ENCODE data around the gene LITAF.
"Not testable (repeated sequence)": the region's sequence is repeated elsewhere in the genome, so short reads cannot be mapped to it uniquely, and the experiment has no call there.

The LITAF gene

DNA sequence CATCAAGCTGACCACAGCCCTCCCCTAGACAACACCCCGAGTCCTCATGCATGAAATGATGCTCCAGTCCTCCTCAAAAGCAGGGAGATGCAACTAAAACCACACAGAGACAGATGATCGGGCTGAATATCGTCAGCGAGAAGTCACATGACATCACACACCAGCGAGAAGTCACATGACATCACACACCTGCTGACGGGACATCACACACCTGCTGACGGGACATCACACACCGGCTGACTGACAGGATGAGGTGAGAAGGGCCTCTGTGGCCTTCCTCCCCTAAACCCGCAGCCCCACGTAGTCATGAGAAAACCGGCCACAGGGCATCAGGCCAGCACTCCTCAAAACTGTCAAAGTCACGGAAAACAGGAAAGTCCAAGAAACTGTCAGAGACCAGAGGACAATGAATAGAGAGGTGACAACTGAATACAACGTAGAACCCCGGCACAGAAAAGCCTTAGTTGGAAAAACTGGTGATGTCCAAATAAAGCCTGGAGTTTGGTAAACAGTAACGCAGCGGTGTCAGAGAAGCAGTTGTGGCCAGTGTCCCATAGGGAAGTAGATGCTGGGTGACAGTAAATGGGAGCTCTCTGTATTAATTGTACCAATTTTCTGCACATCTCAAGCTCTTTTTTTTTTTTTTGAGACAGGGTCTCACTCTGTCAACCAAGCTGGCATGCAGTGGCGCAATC is 14.3 kb downstream of the LITAF start:
- DNase-seq, result peak; percentile 58 to 82 (median 72)

DNA sequence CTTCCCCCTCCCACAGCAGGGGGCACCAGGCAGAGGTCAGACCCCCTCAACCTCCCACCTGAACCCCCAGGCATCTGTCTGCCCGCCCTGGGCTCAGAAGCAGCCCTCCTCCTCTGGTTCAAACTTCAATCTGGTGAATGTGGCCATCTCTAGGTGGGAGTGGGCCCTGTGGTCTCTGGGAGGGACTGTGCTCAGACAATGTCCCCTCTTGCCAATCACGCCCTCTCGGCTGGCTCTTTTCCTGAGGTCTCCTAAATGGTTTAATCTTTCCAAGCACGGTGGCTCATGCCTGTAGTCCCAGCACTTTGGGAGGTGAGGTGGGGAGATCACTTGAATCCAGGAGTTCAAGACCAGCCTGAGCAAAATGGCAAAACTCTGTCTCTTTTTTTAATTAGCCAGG is 15.2 kb downstream of the LITAF start:
- DNase-seq, result no peak

DNA sequence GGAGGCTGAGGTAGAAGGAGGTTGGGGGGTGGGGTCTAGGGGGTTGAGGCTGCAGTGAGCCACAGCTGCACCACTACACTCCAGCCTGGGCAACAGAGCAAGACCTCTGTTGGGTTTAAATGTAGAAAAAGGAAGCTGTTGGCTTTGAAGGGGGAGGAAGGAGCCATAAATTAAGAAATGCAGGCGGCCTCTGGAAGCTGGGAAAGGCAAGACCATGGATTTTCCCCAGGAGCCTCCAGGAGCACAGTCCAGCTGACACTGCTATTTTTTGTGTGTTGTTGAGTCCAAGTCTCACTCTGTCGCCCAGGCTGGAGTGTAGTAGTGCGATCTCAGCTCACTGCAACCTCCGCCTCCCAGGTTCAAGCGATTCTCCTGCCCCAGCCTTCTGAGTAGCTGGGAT is 15.9 kb downstream of the LITAF start:
- no peak for DNase-seq

DNA sequence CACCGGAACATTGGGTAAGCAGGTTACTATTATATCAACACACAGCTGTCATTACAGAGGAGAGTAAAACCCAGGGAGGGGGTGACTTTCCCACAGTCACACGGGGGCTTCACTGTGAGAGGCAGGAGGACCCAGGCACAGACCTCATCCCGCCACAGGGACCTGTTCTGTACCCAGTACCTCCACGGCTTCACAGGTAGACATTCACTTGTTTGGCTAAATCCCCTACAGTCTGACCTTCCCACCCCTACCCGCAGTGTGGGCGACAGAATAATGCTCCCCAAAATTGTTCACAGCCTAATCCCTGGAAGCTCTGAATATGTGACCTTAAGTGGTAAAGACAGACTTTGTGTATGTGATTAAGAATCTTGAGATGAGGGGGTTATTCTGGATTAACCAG is 16.5 kb downstream of the LITAF start:
- no peak for DNase-seq

DNA sequence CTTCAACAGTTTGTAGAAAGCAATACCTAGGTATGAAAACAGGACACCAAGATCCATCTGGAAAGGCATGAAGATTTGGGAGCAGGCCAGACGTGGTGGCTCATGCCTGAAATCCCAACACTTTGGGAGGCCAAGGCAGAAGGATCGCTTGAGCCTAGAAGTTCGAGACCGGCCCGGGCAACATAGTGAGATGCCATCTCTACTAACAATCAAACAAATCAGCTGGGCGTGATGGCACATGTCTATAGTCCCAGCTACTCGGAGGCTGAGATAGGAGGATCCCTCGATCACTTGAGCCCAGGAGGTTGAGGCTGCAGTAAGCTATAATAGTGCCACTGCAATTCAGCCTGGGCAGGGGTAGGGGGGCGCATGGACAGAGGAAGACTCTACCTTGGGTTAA is 20.3 kb downstream of the LITAF start:
- DNase-seq, result no peak

DNA sequence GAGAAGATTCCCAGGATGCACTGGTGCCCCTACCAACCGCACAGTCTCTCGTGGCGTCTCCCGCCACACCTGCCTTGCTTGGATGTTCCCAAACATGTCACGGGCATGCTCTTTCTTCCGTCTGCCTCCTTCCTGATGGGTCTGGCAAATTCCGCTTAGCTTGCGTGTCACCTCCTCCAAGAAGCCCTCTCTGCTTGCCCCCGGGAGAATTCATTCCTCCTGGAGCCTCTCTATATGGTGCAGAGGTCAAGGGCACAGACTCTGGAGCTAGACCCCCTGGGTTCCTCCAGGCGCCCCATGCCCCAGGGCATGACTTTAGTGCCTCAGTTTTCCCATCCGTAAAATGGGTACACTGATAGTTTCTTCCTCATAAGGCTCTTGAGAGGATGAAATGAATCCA is 21.1 kb downstream of the LITAF start:
- DNase-seq, result no peak

DNA sequence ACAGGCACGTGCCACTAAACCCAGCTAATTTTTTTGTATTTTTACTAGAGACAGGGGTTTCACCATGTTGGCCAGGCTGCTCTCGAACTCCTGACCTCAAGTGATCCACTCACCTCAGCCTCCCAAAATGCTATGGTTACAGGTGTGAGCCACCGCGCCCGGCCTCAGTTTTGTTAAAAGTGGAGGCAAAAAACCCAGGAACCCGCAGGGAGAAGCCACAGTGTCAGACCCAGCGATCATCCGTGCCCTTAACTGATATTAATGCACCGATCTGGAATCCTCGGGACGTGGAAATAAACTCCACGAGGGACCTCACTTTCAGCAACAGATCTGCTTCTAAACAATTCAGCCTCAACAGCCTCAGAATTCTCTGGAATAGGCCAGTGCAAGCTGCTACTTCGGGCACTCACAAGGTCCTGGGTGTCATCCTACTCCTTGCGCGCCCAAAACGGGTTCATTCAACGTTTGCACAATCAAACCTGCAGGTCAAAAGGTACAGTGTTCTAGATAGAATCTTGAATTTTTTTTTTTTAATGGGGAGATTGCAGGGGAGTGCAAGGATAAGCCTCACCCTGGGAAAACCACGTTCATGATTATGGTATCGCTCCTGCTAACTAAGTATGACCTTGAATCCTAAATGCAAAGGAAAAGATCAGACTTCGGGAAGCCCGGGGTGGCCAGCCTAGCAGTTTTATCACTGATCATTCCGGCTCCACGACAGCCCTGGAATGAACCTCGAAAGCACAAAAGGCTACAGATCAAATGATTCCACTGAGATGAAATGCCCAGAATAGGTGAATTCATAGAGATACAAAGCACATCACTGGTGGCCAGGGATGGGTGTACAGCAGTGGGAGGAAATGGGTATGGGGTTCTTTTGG is 22.4 kb downstream of the LITAF start:
- DNase-seq, result no peak

DNA sequence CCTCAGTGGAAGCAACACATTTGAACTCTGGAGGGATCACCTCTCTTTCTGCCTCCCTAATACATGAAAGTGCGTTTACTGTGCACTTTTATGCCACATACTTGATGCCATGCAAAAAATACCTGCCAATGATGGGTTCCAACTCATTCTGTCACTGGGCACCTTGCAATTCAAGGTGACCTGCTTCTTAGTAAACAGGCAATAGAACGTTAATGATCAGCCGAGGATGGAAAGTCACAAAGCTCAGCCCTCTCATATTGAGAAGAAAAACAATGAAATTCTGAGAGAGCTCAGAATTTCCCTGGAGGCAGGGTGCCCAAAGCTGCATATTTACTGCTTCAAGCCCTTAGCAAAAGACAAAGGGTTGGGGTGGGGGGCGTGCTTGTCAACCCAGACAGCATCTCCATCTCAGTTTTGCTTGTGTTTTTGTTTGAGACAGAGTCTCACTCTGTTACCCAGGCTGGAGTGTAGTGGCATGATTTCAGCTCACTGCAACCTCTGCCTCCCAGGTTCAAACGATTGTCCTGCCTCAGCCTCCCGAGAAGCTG is 23.2 kb downstream of the LITAF start:
- peak in 2 of 6 experiments; percentile 7 to 28 for DNase-seq

DNA sequence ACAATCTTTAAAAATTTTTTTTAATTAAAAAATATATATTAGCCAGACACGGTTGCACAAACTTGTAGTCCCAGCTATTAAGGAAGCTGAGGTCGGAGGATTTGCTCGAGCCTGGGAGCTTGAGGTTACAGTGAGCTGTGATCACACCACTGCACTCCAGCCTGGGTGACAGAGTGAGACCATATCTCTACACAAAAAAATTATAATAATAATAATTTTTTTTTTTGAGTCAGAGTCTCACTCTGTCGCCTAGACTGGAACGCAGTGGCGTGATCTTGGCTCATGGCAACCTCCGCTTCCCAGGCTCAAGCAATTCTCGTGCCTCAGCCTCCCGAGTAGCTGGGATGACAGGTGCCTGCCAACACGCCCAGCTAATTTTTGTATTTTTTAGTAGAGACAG is 23.8 kb downstream of the LITAF start:
- no peak for DNase-seq

DNA sequence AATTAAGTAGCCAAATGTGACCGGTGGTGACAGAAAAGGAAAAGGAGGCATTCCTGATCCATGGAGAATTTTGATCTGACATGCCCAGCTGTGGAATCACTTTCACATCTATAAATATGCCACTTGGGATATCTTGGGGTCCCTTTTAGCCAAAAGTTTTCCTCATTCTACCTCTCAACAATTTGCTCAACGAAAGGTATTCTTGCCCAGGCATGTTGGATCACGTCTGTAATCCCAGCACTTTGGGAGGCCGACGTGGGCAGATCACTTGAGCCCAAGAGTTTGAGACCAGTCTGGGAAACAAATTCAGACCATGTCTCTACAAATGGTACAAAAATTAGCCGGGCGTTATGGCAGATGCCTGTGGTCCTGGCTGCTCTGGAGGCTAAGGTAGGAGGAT is 24.3 kb downstream of the LITAF start:
- DNase-seq, result no peak

DNA sequence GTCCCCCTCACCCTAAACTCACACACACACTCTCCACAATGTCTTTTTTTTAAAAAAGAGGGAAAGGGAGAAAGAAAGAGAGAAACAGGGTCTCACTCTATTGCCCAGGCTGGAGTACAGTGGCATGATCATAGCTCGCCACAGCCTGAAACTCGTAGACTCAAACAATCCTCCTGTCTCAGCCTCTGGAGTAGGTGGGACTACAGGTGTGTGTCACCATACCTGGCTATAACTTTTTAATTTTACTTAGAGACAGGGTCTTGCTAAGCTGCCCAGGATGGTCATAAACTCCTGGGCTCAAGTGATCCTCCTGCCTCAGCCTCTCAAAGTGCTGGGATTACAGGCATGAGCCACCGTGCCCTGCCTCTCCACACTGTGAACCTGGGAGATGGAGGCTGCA is 24.9 kb downstream of the LITAF start:
- peak in 1 of 6 experiments; percentile 21 for DNase-seq

DNA sequence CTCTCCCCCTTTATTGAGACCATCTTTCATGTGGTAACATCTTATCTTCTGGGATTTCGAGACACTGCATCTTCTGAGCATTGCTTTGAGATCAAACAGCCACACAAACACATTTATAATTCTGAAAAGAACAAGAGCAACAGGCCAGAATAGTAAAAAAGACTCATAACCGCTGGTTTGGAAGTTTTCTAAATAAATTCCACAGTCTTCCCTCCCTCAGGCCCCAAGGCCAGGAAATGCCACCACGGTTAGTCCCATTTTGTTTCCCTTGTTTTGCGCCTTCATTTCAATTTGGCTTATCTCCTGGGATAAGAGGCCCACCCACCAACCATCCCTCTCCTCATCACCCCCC is 25.3 kb downstream of the LITAF start:
- DNase-seq, result no peak

DNA sequence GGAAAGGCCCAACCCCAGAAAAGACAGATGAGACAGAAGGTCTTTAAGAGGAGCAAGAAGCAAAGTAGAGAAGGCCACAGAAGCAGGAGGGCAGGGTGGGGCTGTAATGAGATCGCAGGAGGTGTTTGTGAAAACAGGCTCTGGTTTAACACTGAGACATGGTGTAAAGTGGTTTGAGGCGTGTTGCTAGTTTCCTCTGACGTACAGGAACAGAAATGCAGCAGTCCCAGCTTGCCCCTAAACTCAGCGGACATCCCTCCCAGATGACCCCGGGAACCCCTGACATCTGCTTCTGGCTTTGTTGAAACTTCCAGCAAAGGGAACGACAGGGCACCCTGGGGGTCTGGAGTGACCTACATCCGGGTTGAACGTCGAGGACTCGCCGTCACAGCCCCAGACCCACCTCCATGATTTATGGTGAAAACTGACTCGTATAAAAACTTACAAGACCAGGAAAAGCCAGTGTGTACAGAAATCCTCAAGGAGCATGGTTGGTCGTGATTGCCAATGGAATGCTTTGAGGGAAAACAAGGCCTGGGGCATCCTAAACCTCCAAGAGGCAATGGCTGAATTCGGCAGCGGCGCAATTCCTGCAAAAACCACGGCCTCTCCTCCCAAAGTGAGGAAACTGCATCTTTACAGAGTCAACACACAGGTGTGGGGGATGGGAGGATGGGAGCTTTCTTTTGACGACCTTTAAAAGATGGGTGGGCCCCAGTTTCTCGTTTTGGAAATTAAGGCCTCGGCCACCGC is 25.8 kb downstream of the LITAF start:
- DNase-seq, result peak; percentile 64 to 91 (median 78)

DNA sequence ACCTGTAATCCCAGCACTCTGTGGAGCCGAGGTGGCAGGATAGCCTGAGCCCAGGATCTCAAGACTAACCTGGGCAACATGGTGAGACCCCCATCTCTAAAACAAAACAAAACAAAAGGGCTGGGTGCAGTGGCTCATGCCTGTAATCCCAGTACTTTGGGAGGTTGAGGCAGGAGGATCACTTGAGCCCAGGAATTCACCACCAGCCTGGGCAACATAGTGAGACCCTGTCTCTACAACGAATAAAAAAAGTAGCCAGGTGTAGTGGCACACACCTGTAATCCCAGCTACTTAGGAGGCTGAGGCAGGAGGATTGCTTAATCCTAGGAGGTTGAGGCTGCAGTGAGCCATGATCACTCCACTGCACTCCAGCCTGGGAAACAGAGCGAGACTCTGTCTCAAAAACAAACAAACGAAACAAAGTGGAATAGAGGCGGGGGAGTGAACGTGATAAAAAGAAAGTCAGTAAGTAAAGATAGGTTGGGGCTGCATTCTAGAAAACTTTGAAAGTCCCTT is 28.4 kb downstream of the LITAF start:
- DNase-seq, result not testable (repeated sequence)

DNA sequence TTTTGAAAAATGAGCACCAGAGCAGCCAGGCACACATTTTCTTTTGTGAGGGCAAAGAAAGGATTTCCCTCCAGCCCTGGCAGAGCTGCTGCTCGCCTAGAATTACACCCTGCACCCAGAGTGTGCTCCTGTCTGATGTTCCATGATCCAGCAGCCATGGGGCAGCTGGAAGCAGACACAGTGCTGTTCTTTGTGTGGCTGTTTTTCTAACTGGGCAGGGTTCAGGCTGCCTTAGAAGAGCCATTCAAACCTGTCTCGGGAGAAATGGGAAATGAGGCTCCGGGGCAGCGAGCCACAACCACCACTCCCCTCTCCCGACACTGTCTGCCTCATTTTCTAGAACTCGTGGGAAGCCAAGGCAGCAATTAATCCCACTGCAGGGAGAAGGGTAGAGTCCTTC is 28.9 kb downstream of the LITAF start:
- DNase-seq, result no peak

DNA sequence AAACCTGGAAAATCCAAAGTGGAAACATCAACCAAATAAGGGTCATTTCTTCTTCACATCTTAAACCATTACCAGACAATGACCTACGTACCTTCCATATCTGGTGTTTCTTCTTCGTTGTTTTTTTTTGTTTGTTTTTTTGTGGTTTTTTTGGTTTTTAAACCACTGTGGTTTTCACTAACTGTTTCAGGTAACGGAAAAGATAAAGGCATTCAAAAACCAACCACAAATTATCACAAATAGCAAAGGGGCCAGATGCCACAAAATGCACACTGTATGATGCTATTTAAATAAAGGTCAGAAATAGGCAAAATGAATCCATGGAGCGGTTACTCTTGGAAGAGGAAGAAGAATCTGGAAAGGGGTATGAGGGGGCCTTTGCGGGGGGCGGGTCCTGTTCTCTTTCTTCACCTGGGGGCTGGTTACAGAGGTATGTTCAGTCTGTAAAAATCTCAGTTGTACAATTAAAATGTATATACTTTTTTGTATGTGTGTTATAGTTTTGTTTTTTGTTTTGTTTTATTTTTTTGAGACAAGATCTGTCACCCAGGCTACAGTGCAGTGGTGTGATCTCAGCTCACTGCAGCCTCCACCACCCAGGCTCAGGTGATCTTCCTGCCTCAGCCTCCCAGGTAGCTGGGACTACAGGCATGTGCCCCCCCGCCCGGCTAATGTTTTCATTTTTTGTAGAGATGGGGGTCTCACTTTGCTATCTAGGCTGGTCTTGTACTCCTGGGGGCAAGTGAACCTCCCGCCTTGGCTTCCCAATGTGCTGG is 29.6 kb downstream of the LITAF start:
- peak in 4 of 6 experiments; percentile 15 to 50 (median 33) for DNase-seq

DNA sequence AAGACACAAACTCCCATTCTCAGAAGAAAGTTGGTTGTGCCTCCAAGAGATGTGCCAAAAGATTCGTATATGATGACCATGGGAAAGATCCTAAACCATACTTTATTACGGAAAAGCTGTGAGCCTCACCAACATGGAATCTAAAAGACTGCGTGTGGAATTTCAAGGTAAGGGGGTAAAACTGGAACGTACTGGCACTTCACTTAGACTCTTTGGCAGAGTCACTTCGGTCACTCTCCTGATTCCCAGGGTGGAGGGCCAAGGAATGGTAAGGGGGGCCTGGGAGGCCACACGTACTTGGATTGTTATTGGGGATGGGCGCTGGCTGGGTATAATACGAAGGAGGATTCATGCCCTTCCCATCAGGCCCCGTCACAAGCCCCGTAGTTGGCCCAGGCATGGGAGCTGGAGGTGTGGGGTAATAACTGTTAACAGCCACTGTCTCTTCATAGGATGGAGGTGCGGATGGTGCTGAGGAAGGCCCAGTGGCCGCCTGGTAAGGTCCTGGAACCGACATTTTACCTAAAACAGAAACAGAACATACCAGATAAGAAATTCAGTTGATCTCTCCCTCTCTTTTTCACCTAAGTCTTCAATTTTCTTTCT is 30.4 kb downstream of the LITAF start:
- no peak for DNase-seq

DNA sequence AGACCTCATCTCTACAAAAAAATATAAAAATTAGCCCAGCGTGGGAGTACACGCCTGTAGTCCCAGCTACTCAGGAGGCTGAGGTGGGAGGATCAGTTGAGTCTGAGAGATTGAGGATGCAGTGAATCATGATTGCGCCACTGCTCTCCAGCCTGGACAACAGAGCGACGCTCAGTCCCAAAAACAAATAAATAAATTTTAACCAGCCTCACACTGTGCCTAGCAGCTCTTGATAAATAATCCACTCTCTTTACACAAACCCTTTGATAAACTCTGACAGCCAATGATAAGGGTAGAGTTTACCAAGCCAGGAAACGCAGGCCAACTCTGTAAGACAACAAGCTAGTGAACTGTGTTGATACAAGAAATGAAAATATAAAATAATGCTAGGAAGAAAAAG is 32.7 kb downstream of the LITAF start:
- no peak for DNase-seq

DNA sequence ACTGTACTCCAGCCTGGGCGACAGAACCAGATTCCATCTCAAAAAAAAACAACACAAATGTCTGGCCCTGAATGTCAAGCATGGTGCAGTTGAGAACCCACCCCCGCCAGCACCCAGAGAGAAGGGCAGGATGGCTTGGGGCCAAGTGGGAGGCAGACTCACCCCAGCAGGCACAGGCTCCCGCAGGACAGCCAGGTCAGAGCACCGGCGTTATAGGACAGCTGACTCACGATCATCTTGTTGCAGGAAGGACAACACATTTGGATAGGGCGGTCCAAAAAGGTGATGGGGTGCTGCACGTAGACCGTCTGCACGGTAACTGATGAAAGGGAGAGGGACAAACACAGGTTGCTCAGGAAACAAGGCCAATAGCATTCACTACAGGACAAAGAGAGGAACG is 33.3 kb downstream of the LITAF start:
- no peak for DNase-seq

DNA sequence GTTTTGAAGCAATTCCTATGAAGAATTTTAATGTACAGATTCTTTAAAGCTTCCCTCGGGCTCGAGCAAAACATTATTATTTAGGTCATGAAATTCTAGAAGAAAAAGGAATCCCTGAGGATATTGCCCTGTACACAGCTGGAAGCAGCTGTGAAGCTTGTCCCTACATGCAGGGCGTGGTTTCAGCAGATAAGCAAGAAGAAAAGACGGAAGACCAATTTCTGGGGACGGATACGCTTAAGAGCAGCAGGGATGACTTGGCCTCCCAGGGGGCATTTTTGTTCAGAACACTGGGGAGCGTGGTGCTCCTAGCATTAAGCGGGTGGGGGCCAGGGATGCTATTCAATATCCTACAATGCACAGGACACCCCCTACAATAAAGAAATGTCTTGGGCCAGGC is 34.3 kb downstream of the LITAF start:
- no peak for DNase-seq

DNA sequence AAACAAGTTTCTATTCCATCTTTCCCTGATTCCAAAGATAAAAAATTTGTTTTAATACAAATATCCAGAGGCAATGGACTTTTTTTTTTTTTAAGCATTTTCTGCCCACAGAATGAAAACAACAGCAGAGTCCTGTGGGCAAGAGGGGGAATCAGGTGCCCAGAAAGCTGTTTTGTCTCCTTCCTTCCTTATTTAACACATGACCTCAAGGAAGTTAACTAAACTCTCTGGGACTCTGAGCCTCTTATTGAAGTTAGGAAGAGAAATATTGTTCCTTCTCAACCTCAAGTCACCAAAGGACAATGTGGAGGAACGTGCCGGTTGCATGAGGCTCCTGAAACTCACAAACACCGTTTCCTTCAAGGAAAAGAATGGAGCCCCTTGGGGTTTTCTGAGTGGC is 34.9 kb downstream of the LITAF start:
- DNase-seq, result no peak

Measured in stimulated activated naive CD4-positive, alpha-beta T cell (primary cell).